ENCODE data around the gene CD164L2.
A peak's percentile ranks its signal among the peaks of the same experiment; 100 is the strongest.
"Not testable (repeated sequence)": the region's sequence is repeated elsewhere in the genome, so short reads cannot be mapped to it uniquely, and the experiment has no call there.

Gene CD164L2

GRCh38 chr1:27384797-27385196 lies 1.7 kb upstream of the CD164L2 start:
- DNase-seq (ENCODE audit: low read depth in 3 of 3) = not testable (repeated sequence)

GRCh38 chr1:27383661-27384060 lies 528 bp upstream of the CD164L2 start:
- DNase-seq (ENCODE audit: low read depth in 3 of 3) = no peak

- DNase-seq (ENCODE audit: low read depth in 3 of 3) = no peak
Observed at GRCh38 chr1:27381969-27382762, 967 bp downstream of the CD164L2 start.

GRCh38 chr1:27380766-27381733 lies 2.1 kb downstream of the CD164L2 start:
- DNase-seq (ENCODE audit: low read depth in 3 of 3) = no peak

GRCh38 chr1:27380224-27380623 lies 2.9 kb downstream of the CD164L2 start:
- DNase-seq (ENCODE audit: low read depth in 3 of 3) = no peak

- no peak for DNase-seq (ENCODE audit: low read depth in 3 of 3)
Observed at GRCh38 chr1:27379564-27380122, 3.5 kb downstream of the CD164L2 start.

- no peak for DNase-seq (ENCODE audit: low read depth in 3 of 3)
Observed at GRCh38 chr1:27377760-27378495, 5.2 kb downstream of the CD164L2 start.

GRCh38 chr1:27374362-27375086 lies 8.6 kb downstream of the CD164L2 start, which contains the start of gene FCN3:
FCN3 (minus strand) TSS chr1:27374824; CDS start chr1:27374818, 6 bp downstream.
- DNase-seq (ENCODE audit: low read depth in 3 of 3) = no peak

GRCh38 chr1:27372808-27373690 lies 10.1 kb downstream of the CD164L2 start:
- no peak for DNase-seq (ENCODE audit: low read depth in 3 of 3)

- DNase-seq (ENCODE audit: low read depth in 3 of 3) = no peak
Observed at GRCh38 chr1:27372022-27372807, 10.9 kb downstream of the CD164L2 start.

- DNase-seq (ENCODE audit: low read depth in 3 of 3) = no peak
Observed at GRCh38 chr1:27368869-27369582, 14.1 kb downstream of the CD164L2 start.

- no peak for DNase-seq (ENCODE audit: low read depth in 3 of 3)
Observed at GRCh38 chr1:27367160-27367650, 15.9 kb downstream of the CD164L2 start.

- peak in 1 of 3 experiments; percentile 70 for DNase-seq (ENCODE audit: low read depth in 3 of 3)
Observed at GRCh38 chr1:27366411-27367159, 16.5 kb downstream of the CD164L2 start, which contains the start of gene MAP3K6. MAP3K6 (minus strand) TSS chr1:27366961; CDS start chr1:27366597, 364 bp downstream.

- DNase-seq (ENCODE audit: low read depth in 3 of 3) = peak in 2 of 3 experiments; percentile 55 to 86
Observed at GRCh38 chr1:27366113-27366410, 17.1 kb downstream of the CD164L2 start.

- peak; percentile 53 to 84 (median 67) for DNase-seq (ENCODE audit: low read depth in 3 of 3)
Observed at GRCh38 chr1:27365372-27366112, 17.6 kb downstream of the CD164L2 start.

GRCh38 chr1:27364696-27365371 lies 18.3 kb downstream of the CD164L2 start:
- DNase-seq (ENCODE audit: low read depth in 3 of 3) = no peak

All from stimulated activated CD4-positive, alpha-beta T cell treated with anti-CD3 and anti-CD28 coated beads, TNF-alpha, amount 100 ng/mL, for 24 hours (primary cell).